COLO829 (cell line): ENCODE measurements around the gene CETN3.
"Not testable (repeated sequence)": the region's sequence is repeated elsewhere in the genome, so short reads cannot be mapped to it uniquely, and the experiment has no call there.

Experiments used
- DNase-seq: peaks from one replicate; pipeline ENCODE4 v3.0.0; 2012; ENCODE audit warnings: low spot score

The CETN3 gene

GRCh38 chr5:90381213-90381929 lies 28.2 kb downstream of the CETN3 start:
- DNase-seq: no peak

GRCh38 chr5:90379652-90380051 lies 29.9 kb downstream of the CETN3 start:
- DNase-seq: no peak

GRCh38 chr5:90378752-90379151 lies 30.8 kb downstream of the CETN3 start:
- DNase-seq: no peak

GRCh38 chr5:90371269-90371668 lies 38.3 kb downstream of the CETN3 start:
- not testable (repeated sequence) for DNase-seq

- DNase-seq: no peak
These were observed 40.9 kb downstream of the CETN3 start for GRCh38 chr5:90368454-90369246.

GRCh38 chr5:90367879-90368278 lies 41.7 kb downstream of the CETN3 start:
- DNase-seq: no peak

GRCh38 chr5:90366948-90367347 lies 42.6 kb downstream of the CETN3 start:
- no peak for DNase-seq

- no peak for DNase-seq
These were observed 44.2 kb downstream of the CETN3 start for GRCh38 chr5:90365328-90365727.

- no peak for DNase-seq
These were observed 50.3 kb downstream of the CETN3 start for GRCh38 chr5:90359073-90359920.

- DNase-seq: no peak
These were observed 52.9 kb downstream of the CETN3 start for GRCh38 chr5:90356622-90357021.

GRCh38 chr5:90356176-90356575 lies 53.4 kb downstream of the CETN3 start:
- no peak for DNase-seq

GRCh38 chr5:90355635-90356034 lies 53.9 kb downstream of the CETN3 start:
- DNase-seq: no peak

- DNase-seq: no peak
These were observed 56.3 kb downstream of the CETN3 start for GRCh38 chr5:90353254-90353653.

- no peak for DNase-seq
These were observed 58.5 kb downstream of the CETN3 start for GRCh38 chr5:90351101-90351500.

GRCh38 chr5:90347462-90347861 lies 62.1 kb downstream of the CETN3 start:
- DNase-seq: no peak

GRCh38 chr5:90345684-90346083 lies 63.9 kb downstream of the CETN3 start:
- no peak for DNase-seq

- no peak for DNase-seq
These were observed 64.9 kb downstream of the CETN3 start for GRCh38 chr5:90344689-90345088.

GRCh38 chr5:90343731-90344130 lies 65.8 kb downstream of the CETN3 start:
- not testable (repeated sequence) for DNase-seq

GRCh38 chr5:90342576-90342975 lies 67.0 kb downstream of the CETN3 start:
- DNase-seq: no peak
